Lower leg skin (tissue), 3 donors: Measurements from ENCODE around the gene SPRR1A.

Experiments
- POLR2A ChIP-seq, 2 donors: fragments of 450-650 bp; IDR thresholded peaks; one replicate each; pipeline ENCODE4 v1.6.1; 2016 to 2017; ENCODE audit warnings: antibody characterized with exemption in 2 of 2, mild to moderate bottlenecking in 1 of 2, moderate library complexity in 1 of 2
- TF ChIP-seq, protein P1 (sequence below), 3 donors: fragments of 450-650 bp; IDR thresholded peaks; one replicate each; pipeline ENCODE4 v1.5.1; 2016; ENCODE audit warnings: antibody characterized with exemption in 3 of 3, mild to moderate bottlenecking in 3 of 3, moderate library complexity in 2 of 3

DNA sequence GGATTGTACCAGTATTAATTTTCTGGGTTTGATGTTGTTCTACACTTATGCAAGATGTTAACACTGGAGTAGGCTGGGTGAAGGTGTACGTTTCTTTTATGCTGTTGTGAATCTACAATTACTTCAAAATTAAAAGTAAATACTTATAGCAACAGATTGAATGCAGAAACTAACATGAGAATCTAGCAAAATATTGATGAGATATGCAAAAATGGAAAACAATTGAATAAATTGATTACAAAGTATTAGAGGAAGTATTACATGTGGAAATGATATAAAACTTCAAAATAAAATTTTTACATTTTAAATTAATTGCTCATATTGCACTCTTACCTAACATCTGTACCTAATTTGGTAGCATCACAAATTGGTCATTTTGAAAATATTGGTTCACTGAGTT lies 12.0 kb downstream of the SPRR1A start:
- TF ChIP-seq, protein P1, sequence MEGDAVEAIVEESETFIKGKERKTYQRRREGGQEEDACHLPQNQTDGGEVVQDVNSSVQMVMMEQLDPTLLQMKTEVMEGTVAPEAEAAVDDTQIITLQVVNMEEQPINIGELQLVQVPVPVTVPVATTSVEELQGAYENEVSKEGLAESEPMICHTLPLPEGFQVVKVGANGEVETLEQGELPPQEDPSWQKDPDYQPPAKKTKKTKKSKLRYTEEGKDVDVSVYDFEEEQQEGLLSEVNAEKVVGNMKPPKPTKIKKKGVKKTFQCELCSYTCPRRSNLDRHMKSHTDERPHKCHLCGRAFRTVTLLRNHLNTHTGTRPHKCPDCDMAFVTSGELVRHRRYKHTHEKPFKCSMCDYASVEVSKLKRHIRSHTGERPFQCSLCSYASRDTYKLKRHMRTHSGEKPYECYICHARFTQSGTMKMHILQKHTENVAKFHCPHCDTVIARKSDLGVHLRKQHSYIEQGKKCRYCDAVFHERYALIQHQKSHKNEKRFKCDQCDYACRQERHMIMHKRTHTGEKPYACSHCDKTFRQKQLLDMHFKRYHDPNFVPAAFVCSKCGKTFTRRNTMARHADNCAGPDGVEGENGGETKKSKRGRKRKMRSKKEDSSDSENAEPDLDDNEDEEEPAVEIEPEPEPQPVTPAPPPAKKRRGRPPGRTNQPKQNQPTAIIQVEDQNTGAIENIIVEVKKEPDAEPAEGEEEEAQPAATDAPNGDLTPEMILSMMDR (IDR thresholded peaks at IDR 0.05): no peak
- no peak for TF ChIP-seq POLR2A (IDR thresholded peaks at IDR 0.05)
